ENCODE results near the gene BCL10.

BCL10 gene

GRCh38 chr1:85276215-85276977 is at the start of gene BCL10:
BCL10 (minus strand) TSS chr1:85276632; CDS start chr1:85276352, 280 bp downstream.
- no peak for TF ChIP-seq CTCF (IDR thresholded peaks at IDR 0.05; ENCODE audit: borderline replicate concordance, insufficient read depth, low read depth, low read length)
- H3K4me3 ChIP-seq (ENCODE audit: low read depth, low read length): peak within 1 kb of the TSS; percentile 86

- TF ChIP-seq CTCF (IDR thresholded peaks at IDR 0.05; ENCODE audit: borderline replicate concordance, insufficient read depth, low read depth, low read length): no peak
- H3K4me3 ChIP-seq (ENCODE audit: low read depth, low read length): no peak overlapping the region
Measured at GRCh38 chr1:85325920-85326319, 49.5 kb upstream of the BCL10 start.

- no peak overlapping the region for H3K4me3 ChIP-seq (ENCODE audit: low read depth, low read length)
- TF ChIP-seq CTCF (IDR thresholded peaks at IDR 0.05; ENCODE audit: borderline replicate concordance, insufficient read depth, low read depth, low read length): no peak
Measured at GRCh38 chr1:85323770-85324169, 47.3 kb upstream of the BCL10 start.

- no peak for TF ChIP-seq CTCF (IDR thresholded peaks at IDR 0.05; ENCODE audit: borderline replicate concordance, insufficient read depth, low read depth, low read length)
- H3K4me3 ChIP-seq (ENCODE audit: low read depth, low read length): no peak overlapping the region
Measured at GRCh38 chr1:85322655-85323054, 46.2 kb upstream of the BCL10 start.

GRCh38 chr1:85321237-85321964 is 45.0 kb upstream of the BCL10 start:
- H3K4me3 ChIP-seq (ENCODE audit: low read depth, low read length): no peak overlapping the region
- TF ChIP-seq CTCF (IDR thresholded peaks at IDR 0.05; ENCODE audit: borderline replicate concordance, insufficient read depth, low read depth, low read length): no peak

GRCh38 chr1:85320371-85321131 is 44.1 kb upstream of the BCL10 start:
- no peak overlapping the region for H3K4me3 ChIP-seq (ENCODE audit: low read depth, low read length)
- TF ChIP-seq CTCF (IDR thresholded peaks at IDR 0.05; ENCODE audit: borderline replicate concordance, insufficient read depth, low read depth, low read length): no peak

Measured in GM12875 (cell line).